ENCODE data around the gene TSG101. TPM values are rescaled to one million over a fixed set of nuclear protein-coding genes. Genes with fewer than 3 reads are reported as not detected.

Gene TSG101
- total RNA-seq, 3 donors from 2014 or later = 60.6 to 71.1 (median 64.9) TPM

DNA sequence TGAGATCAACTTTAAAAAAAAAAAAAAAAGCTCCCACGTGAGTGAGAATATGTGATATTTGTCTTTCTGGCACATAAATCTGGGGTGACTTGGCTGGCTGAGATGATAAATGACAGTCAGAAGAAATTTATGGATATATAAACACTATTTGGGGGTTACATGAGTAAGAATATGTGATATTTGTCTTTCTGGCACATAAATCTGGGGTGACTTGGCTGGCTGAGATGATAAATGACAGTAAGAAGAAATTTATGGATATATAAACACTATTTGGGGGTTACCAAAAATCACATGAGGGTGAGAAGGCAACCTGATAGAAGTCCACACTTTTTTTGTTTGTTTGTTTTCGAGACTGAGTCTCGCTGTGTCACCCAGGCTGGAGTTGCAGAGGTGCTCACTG lies 6.6 kb upstream of the TSG101 start:
- no peaks in the 10 kb centered on the region for H3K4me1 ChIP-seq (ENCODE audit: low read depth)
- TF ChIP-seq, protein P1, sequence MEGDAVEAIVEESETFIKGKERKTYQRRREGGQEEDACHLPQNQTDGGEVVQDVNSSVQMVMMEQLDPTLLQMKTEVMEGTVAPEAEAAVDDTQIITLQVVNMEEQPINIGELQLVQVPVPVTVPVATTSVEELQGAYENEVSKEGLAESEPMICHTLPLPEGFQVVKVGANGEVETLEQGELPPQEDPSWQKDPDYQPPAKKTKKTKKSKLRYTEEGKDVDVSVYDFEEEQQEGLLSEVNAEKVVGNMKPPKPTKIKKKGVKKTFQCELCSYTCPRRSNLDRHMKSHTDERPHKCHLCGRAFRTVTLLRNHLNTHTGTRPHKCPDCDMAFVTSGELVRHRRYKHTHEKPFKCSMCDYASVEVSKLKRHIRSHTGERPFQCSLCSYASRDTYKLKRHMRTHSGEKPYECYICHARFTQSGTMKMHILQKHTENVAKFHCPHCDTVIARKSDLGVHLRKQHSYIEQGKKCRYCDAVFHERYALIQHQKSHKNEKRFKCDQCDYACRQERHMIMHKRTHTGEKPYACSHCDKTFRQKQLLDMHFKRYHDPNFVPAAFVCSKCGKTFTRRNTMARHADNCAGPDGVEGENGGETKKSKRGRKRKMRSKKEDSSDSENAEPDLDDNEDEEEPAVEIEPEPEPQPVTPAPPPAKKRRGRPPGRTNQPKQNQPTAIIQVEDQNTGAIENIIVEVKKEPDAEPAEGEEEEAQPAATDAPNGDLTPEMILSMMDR (IDR thresholded peaks at IDR 0.05) = no peak
- intact Hi-C loops (cut with DNase I, micrococcal nuclease) = no loop called here
- H3K4me3 ChIP-seq = no peak overlapping the region
- ATAC-seq = no peak
- no peaks in the 10 kb centered on the region for H3K9me3 ChIP-seq
- DNase-seq = no peak
- no peaks in the 10 kb centered on the region for H3K36me3 ChIP-seq (ENCODE audit: low read depth)

DNA sequence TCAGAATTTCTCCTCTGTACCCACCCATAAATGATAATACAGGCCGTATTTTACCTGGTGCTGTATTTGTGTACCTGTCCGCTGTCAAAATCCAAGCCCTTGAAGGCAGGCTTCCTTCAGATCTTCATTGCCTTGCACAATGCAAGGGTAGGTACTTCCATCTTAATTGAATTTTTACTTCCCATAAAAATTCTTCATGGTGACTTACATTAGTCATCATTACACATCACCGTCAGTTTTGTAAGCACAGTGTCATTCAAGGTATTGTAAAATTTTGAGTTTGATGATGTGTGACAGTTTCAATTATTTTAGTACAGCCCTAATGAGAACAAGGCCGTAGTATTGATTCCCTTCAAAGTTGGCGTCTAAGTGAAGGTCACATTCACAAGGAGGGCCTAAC lies 770 bp upstream of the TSG101 start:
- Histone ChIP-seq H3K9me3 (no peaks in the 10 kb centered on the region), H3K4me1 (ENCODE audit: low read depth) (peaks cover 25% of the 10 kb centered on the region), H3K4me3 (peak overlapping the region; percentile 67), H3K36me3 (ENCODE audit: low read depth) (no peaks in the 10 kb centered on the region)
- DNase-seq (no peak), ATAC-seq (peak; percentile 11)
- intact Hi-C loops (cut with DNase I, micrococcal nuclease) = no loop called here
- TF ChIP-seq, protein P1 (IDR thresholded peaks at IDR 0.05) = no peak

DNA sequence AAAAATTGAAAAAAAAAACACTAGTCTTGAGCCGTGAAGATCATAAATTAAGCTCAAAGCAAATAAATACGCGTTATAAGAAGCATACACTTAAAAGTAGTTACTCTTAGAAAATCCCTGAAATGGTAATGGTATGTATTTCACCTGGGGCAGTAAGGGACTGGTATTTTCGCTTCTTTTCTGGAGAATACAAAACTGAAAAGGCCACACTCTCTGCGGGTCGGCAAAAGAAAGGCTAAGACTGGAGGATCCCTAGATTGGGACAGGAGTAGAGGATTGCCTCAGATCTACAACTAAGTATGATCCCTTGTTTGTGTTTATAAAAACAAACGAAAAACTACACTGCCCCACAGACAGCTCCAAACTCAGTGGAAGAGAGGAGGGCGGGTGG lies 617 bp downstream of the TSG101 start:
- H3K4me3 ChIP-seq = peak overlapping the region; percentile 67
- ATAC-seq = no peak
- H3K4me1 ChIP-seq (ENCODE audit: low read depth) = peaks cover 25% of the 10 kb centered on the region
- intact Hi-C loops (cut with DNase I, micrococcal nuclease) = no loop called here
- DNase-seq = no peak
- H3K9me3 ChIP-seq = no peaks in the 10 kb centered on the region
- no peaks in the 10 kb centered on the region for H3K36me3 ChIP-seq (ENCODE audit: low read depth)
- TF ChIP-seq, protein P1 (IDR thresholded peaks at IDR 0.05) = no peak

DNA sequence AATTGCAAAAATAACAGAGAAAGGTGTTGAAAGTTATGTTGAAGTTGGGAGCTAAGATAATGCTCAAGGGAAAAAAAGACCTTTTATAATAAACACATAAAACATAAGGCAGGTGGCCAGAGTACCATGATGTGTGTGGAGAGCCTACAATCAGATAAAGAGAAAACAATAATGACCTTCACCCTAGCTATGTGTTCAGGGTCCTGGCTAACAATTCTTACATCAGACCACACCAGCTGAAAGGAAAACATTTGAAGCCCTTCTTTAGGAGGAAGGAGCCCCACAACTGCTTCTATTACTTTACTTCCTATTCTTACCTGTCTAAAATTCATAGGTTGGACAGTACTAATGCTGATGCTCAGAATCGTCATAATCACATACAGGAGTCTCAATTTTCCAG lies 2.5 kb downstream of the TSG101 start:
- DNase-seq (no peak), ATAC-seq (no peak)
- TF ChIP-seq, protein P1 (IDR thresholded peaks at IDR 0.05) = no peak
- Histone ChIP-seq H3K4me3 (no peak overlapping the region), H3K36me3 (ENCODE audit: low read depth) (no peaks in the 10 kb centered on the region), H3K4me1 (ENCODE audit: low read depth) (peaks cover 25% of the 10 kb centered on the region), H3K9me3 (no peaks in the 10 kb centered on the region)
- intact Hi-C loops (cut with DNase I, micrococcal nuclease) = no loop called here

DNA sequence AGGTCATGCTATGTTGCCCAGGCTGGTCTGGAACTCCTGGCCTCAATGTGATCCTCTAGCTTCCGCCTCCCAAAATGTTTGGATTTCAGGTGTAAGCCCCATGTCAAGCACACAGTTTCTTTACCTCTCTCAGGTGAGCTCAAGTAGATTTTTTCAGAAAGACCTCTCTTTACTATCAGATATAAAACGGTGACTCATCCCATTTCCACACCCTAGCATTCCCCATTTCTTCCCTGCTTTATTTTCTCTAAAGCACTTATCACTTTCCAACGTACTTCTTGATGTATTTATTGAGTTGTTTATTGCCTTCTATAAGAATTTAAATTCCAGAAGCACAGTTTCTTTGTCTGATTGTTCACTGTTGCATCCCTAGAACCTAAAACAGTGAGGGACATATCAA lies 3.7 kb downstream of the TSG101 start:
- peaks cover 25% of the 10 kb centered on the region for H3K4me1 ChIP-seq (ENCODE audit: low read depth)
- no peak overlapping the region for H3K4me3 ChIP-seq
- TF ChIP-seq, protein P1 (IDR thresholded peaks at IDR 0.05) = no peak
- no peak for DNase-seq
- ATAC-seq = no peak
- H3K9me3 ChIP-seq = no peaks in the 10 kb centered on the region
- no peaks in the 10 kb centered on the region for H3K36me3 ChIP-seq (ENCODE audit: low read depth)
- intact Hi-C loops (cut with DNase I, micrococcal nuclease) = no loop called here

DNA sequence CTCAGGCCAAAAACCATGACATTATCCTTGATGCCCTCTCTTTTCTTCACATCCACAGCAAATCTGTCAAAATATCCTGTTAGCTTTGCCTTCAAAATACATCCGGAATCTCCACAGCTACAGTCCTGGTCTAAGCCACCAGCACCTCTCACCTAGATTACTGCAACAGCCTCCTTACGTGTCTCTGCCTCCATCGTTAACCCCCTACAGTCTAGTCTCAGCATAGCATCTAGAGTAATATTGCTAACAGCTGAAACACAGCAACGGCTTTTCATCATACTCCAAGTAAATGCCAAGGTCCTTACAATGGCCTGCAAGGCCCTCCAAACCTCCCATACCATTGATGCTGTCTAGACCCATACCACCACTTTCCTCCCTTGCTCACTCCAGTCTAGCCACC lies 4.4 kb downstream of the TSG101 start:
- ATAC-seq (no peak), DNase-seq (no peak)
- TF ChIP-seq, protein P1 (IDR thresholded peaks at IDR 0.05) = no peak
- H3K9me3 ChIP-seq = no peaks in the 10 kb centered on the region
- H3K4me3 ChIP-seq = no peak overlapping the region
- H3K4me1 ChIP-seq (ENCODE audit: low read depth) = peaks cover 19% of the 10 kb centered on the region
- intact Hi-C loops (cut with DNase I, micrococcal nuclease) = no loop called here
- no peaks in the 10 kb centered on the region for H3K36me3 ChIP-seq (ENCODE audit: low read depth)
